NCI-H1105 treated with DMSO at 0.1 percent for 48 hours (cell line): ENCODE results near the gene WDR5.

Experiments
- DNase-seq: peaks from one replicate; lab custom pipeline; 2025; lab: John Stamatoyannopoulos, UW

Gene WDR5

GRCh38 chr9:134174073-134174449 lies 38.2 kb downstream of the WDR5 start:
- no peak for DNase-seq

- no peak for DNase-seq
These were observed 38.8 kb downstream of the WDR5 start for GRCh38 chr9:134174526-134175290.

- DNase-seq: no peak
These were observed 39.5 kb downstream of the WDR5 start for GRCh38 chr9:134175291-134175807.

GRCh38 chr9:134175808-134176598 lies 40.1 kb downstream of the WDR5 start:
- no peak for DNase-seq

GRCh38 chr9:134176599-134176968 lies 40.7 kb downstream of the WDR5 start:
- DNase-seq: no peak

- DNase-seq: no peak
These were observed 41.3 kb downstream of the WDR5 start for GRCh38 chr9:134177186-134177585.

GRCh38 chr9:134177624-134178393 lies 41.9 kb downstream of the WDR5 start:
- DNase-seq: no peak

GRCh38 chr9:134178394-134178767 lies 42.5 kb downstream of the WDR5 start:
- DNase-seq: no peak

GRCh38 chr9:134178768-134179551 lies 43.1 kb downstream of the WDR5 start:
- DNase-seq: no peak

- DNase-seq: no peak
These were observed 43.7 kb downstream of the WDR5 start for GRCh38 chr9:134179595-134179917.

GRCh38 chr9:134179918-134180785 lies 44.3 kb downstream of the WDR5 start:
- no peak for DNase-seq

GRCh38 chr9:134180786-134181647 lies 45.1 kb downstream of the WDR5 start:
- no peak for DNase-seq

- no peak for DNase-seq
These were observed 45.8 kb downstream of the WDR5 start for GRCh38 chr9:134181648-134182034.

- DNase-seq: no peak
These were observed 46.7 kb downstream of the WDR5 start for GRCh38 chr9:134182554-134183085.

GRCh38 chr9:134185536-134186011 lies 49.7 kb downstream of the WDR5 start:
- no peak for DNase-seq

- no peak for DNase-seq
These were observed 50.7 kb downstream of the WDR5 start for GRCh38 chr9:134186471-134187109.

GRCh38 chr9:134187110-134187531 lies 51.2 kb downstream of the WDR5 start:
- no peak for DNase-seq

- no peak for DNase-seq
These were observed 52.1 kb downstream of the WDR5 start for GRCh38 chr9:134187891-134188385.
